GM10266 (cell line): Measurements from ENCODE around the gene CCT2.
A peak's percentile ranks its signal among the peaks of the same experiment; 100 is the strongest.

Experiments
- DNase-seq: peaks from one replicate; pipeline ENCODE4 v3.0.0; 2012; ENCODE audit errors: extremely low spot score
- TF ChIP-seq, protein P1 (sequence below): IDR thresholded peaks from 2 replicates; pipeline ENCODE4 v1.5.1; 2012; ENCODE audit warnings: mild to moderate bottlenecking, low read depth; ENCODE audit not compliant: control insufficient read depth, insufficient read depth; ENCODE audit errors: missing control alignments

Gene CCT2

DNA sequence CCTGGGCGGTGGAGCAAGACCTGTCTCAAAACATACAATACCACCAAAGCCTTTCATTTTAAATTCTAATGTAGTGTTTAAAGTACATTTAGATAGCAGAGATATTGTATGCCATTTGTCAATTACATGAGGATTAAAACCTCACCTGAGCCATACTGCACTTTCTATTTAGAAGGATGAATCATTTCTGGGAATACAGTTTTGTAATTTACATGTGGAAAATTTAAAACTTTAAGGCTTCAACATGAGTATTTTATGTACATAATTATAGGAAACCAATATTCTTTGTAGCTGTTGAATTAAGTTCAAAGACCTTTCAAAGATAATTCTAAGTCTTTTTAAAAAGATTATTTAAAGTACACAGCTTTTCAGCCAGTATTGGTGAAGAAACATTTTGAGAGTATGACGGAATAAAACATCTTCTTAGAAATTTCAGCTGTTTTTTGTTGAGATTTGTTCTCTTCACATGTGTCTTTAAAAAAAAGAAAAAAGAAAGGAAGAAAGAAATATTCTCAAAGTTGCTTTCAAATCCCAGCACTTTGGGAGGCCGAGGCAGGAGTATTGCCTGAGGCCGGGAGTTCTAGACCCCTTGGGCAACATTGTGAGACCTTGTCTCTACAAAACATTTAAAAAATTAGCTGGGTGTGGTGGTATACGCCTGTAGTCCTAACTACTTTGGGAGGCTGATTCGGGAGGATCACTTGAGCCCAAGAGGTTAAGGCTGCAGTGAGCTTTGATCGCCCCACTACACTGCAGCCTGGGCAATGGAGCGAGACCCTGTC lies 34.5 kb upstream of the CCT2 start:
- TF ChIP-seq, protein P1, sequence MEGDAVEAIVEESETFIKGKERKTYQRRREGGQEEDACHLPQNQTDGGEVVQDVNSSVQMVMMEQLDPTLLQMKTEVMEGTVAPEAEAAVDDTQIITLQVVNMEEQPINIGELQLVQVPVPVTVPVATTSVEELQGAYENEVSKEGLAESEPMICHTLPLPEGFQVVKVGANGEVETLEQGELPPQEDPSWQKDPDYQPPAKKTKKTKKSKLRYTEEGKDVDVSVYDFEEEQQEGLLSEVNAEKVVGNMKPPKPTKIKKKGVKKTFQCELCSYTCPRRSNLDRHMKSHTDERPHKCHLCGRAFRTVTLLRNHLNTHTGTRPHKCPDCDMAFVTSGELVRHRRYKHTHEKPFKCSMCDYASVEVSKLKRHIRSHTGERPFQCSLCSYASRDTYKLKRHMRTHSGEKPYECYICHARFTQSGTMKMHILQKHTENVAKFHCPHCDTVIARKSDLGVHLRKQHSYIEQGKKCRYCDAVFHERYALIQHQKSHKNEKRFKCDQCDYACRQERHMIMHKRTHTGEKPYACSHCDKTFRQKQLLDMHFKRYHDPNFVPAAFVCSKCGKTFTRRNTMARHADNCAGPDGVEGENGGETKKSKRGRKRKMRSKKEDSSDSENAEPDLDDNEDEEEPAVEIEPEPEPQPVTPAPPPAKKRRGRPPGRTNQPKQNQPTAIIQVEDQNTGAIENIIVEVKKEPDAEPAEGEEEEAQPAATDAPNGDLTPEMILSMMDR: no peak
- no peak for DNase-seq

DNA sequence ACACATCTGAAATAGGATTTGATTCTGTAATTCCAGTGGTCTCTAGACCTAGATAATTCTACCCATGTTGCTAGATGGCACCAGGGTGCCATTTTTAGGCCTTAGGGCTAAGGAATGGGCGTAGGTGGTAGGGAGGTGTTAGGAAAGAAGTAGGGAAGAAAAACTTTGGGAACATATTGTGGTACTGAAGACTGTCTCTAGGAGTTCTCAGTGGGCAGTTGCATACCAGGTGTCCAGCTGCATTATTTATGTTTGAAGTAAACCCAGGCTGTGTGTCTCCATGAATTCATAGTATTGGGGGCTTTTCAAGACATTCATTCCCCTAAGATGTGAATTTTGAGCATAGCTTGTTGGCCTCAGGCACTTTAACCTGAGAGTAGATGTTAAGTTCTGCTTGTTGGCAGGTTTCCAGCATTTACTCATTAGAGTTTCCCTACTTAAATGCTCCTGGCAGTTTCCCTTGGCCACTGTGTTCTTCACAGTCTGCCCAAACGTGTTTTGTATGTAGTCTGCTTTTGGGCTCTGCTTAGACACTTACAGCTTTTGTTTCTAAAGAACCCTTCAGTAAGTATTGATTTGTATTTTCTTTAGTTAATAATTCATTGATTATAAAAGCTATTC lies 31.5 kb upstream of the CCT2 start:
- TF ChIP-seq, protein P1: no peak
- DNase-seq: peak; percentile 20

DNA sequence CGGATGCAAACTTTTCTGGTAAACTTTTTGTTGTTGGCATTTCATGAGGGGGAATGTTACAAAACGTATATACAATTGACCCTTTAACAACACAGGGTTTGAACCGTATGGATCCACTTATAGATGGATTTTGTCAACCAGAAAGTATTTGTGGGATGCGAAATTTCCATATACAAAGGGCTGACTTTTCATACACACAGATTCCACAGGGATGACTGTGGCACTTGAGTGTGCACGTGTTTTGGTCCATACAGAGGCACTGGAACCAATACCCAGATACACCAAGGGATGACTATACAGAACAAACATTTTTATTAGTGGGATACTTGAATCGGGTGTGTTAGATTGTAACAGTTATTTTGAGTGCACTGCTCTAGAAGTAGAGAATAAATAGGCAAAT lies 29.8 kb upstream of the CCT2 start:
- no peak for DNase-seq
- TF ChIP-seq, protein P1: no peak

DNA sequence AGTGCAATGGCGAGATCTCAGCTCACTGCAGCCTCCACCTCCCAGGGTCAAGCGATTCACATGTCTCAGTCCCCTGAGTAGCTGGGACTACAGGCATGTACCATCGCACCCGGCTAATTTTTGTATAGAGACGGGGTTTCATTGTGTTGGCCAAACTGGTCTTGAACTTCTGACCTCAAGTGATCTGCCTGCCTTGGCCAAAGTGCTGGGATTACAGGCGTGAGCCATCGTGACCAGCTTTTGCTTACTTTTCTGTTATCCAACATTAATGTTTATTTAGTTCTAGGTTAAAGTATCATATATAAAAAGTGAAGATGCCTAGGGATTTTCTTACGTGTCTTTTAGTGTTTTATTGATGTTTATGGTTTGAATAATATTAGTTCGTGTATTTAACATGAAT lies 28.9 kb upstream of the CCT2 start:
- TF ChIP-seq, protein P1: no peak
- no peak for DNase-seq

DNA sequence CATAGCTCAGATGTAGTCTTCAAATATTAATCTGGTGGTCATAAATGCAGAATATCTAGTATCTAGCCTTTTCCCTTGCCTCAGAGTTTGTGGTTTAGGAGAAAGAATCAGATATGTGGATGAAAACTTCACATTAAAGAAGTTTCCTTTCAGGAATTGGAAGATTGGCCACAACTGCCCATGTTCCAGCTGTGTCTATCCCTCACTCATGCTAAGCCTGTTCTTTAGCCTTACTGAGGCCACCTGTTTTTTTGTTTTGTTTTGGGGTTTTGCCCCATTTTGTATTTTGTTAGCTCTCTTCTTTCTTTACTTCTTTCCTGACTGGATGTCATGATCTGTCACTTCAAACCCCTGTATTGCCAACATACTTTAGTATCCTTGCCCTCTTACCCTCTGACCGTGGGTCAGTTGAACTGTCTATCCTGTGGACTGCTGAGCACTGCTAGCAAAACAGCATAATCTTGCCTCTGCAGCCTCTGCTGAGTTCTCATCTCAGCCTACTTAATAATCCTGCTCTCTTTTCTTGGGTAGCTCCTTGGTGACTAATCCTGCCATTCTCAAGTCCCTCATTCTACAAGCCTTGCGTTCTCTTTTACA lies 22.0 kb upstream of the CCT2 start:
- DNase-seq: no peak

DNA sequence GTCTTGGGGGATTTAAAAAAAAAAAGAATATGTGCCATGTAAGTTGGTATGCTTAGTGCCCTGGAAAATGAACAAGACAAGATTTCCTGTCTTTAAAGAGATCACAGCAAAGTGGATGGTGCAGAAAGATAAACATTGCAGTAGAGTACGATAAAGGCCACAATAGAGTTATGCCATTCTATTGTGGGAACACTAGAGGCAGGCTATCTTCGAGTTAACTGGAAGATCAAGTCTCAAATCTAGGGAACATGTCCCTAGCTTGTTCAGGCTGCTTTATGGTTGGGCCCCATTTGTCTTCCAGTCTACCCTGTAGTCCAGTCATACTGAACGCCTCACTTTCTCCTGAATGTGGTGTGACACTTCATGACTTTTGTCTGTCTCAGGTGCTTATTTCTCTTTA lies 18.7 kb upstream of the CCT2 start:
- TF ChIP-seq, protein P1: no peak
- no peak for DNase-seq

More for the DNA sequence above, 22.0 kb upstream of the CCT2 start:
- TF ChIP-seq, protein P1: no peak

DNA sequence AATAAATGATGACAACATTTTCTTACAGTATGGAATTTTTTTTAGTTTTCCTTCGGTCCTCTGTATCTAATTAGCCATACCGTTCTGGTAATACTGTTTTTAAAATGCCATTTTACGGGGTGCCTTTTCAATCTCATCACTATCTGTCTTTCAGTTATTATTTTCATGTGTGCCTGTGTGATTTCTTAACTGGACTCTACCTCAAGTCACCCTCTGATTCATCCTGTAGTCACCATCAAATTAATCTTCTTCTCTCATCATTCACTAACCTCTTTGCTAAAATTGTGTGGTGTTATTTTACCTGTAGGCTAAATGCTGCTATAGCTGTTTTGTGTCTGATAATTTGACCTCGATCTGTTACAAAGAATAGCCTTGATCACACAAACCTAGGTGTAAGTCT lies 16.0 kb upstream of the CCT2 start:
- no peak for DNase-seq
- TF ChIP-seq, protein P1: no peak
